Endothelial cell of umbilical vein (primary cell): Measurements from ENCODE around the gene PSTPIP1. TPM values are rescaled to one million over a fixed set of nuclear protein-coding genes. Genes with fewer than 3 reads are reported as not detected.

ENCODE experiments used
- BruUV-seq: library from RNA; stranded (reverse); fragments of 400-500 nt; replicated peaks from 2 replicates; lab custom pipeline; 2021; lab: Mats Ljungman, UMichigan
- CTCF ChIA-PET: fragments of 300-600, 350-600 bp; sonication (Branson Sonifier 250); formaldehyde crosslinking; loops from one replicate; lab custom pipeline; 2021; ENCODE audit warnings: antibody characterized with exemption, inconsistent platforms; lab: Charles Lee
- POLR2A ChIA-PET: fragments of 300-600, 350-600 bp; sonication (Branson Sonifier 250); formaldehyde crosslinking; loops from one replicate; lab custom pipeline; 2021; ENCODE audit warnings: antibody characterized with exemption, inconsistent platforms; lab: Charles Lee
- DNase-seq: peaks from one replicate; pipeline ENCODE4 v3.0.0-alpha.2; 2011; ENCODE audit warnings: low read depth, low spot score
- FAIRE-seq: peaks from 2 replicates; lab custom pipeline; 2011; peaks lifted over from hg19 to GRCh38; lab: Jason Lieb, UNC
- H2AFZ ChIP-seq: 2 replicates; pipeline ENCODE4 v1.6.0; 2012; ENCODE audit warnings: low read depth, low read length, control low read depth, inconsistent platforms
- H3K27ac ChIP-seq: 2 replicates; pipeline ENCODE4 v1.5.1; 2011; ENCODE audit warnings: low read depth, mild to moderate bottlenecking, control low read depth, low read length, moderate library complexity; ENCODE audit not compliant: insufficient read depth
- H3K27me3 ChIP-seq, 2 experiments: 2 replicates each; pipeline versions ENCODE4 v1.6.0 to v1.6.1; 2011; ENCODE audit warnings: low read length in 2 of 2, mixed read lengths in 1 of 2; ENCODE audit not compliant: control insufficient read depth in 2 of 2, insufficient read depth in 2 of 2
- H3K36me3 ChIP-seq, 2 experiments: 2 replicates in 1 of 2; 3 replicates in 1 of 2; pipeline ENCODE4 v1.5.1; 2011; ENCODE audit warnings: low read length in 2 of 2, mild to moderate bottlenecking in 1 of 2, moderate library complexity in 1 of 2; ENCODE audit not compliant: control insufficient read depth in 2 of 2, insufficient read depth in 2 of 2; ENCODE audit errors: extremely low read depth in 1 of 2
- H3K4me1 ChIP-seq: 3 replicates; pipeline ENCODE4 v1.5.1; 2011; ENCODE audit warnings: mild to moderate bottlenecking, low read length; ENCODE audit not compliant: control insufficient read depth, insufficient read depth; ENCODE audit errors: extremely low read depth
- H3K4me2 ChIP-seq: 2 replicates; pipeline ENCODE4 v1.6.1; 2011; ENCODE audit warnings: low read length, control low read depth, mixed read lengths; ENCODE audit not compliant: insufficient read depth
- H3K4me3 ChIP-seq, 3 experiments: fragments of 200-600 bp in 1 of 3; sonication (generic), shearing (Covaris generic) in 1 of 3; replicated peaks in 1 of 3; 2 replicates each; pipeline ENCODE4 v1.5.1; 2011 to 2016; ENCODE audit warnings: control low read depth in 3 of 3, low read length in 3 of 3, mild to moderate bottlenecking in 2 of 3, inconsistent platforms in 1 of 3, low read depth in 1 of 3, moderate library complexity in 1 of 3; ENCODE audit not compliant: insufficient read depth in 1 of 3
- H3K79me2 ChIP-seq: 2 replicates; pipeline ENCODE4 v1.6.0; 2012; ENCODE audit warnings: low read length, inconsistent platforms; ENCODE audit not compliant: control insufficient read depth, insufficient read depth
- H3K9ac ChIP-seq: replicated peaks from 2 replicates; pipeline ENCODE3; 2011; ENCODE audit warnings: low read length, control low read depth; ENCODE audit not compliant: insufficient read depth; ENCODE audit errors: extremely low read depth
- H3K9me1 ChIP-seq: replicated peaks from 3 replicates; pipeline ENCODE4 v1.6.0; 2011; ENCODE audit warnings: mild to moderate bottlenecking, low read length; ENCODE audit not compliant: control insufficient read depth, insufficient read depth; ENCODE audit errors: extremely low read depth
- H3K9me3 ChIP-seq: replicated peaks from 2 replicates; pipeline ENCODE4 v1.5.1; 2012; ENCODE audit warnings: low read length, inconsistent platforms; ENCODE audit not compliant: control insufficient read depth, insufficient read depth
- H4K20me1 ChIP-seq: replicated peaks from 2 replicates; pipeline ENCODE3; 2011; ENCODE audit warnings: mild to moderate bottlenecking, low read length; ENCODE audit not compliant: control insufficient read depth, insufficient read depth; ENCODE audit errors: extremely low read depth
- CTCF ChIP-seq, 2 donors: IDR thresholded peaks; 1 replicate in 1 of 2; 2 replicates in 1 of 2; pipeline ENCODE4 v1.5.1; 2011; ENCODE audit warnings: low read length in 2 of 2, mild to moderate bottlenecking in 2 of 2, moderate library complexity in 2 of 2, control low read depth in 1 of 2, inconsistent platforms in 1 of 2, low read depth in 1 of 2; ENCODE audit not compliant: insufficient read depth in 1 of 2; ENCODE audit errors: extremely low read depth in 1 of 2
- EZH2 ChIP-seq: IDR thresholded peaks from 2 replicates; pipeline ENCODE4 v1.6.1; 2012; ENCODE audit warnings: borderline replicate concordance, low read depth, mild to moderate bottlenecking, moderate library complexity, low read length, inconsistent platforms; ENCODE audit not compliant: severe bottlenecking
- FOS ChIP-seq: IDR thresholded peaks from 2 replicates; pipeline ENCODE4 v1.6.1; 2011; ENCODE audit warnings: mild to moderate bottlenecking, low read length, moderate library complexity, borderline replicate concordance; ENCODE audit not compliant: insufficient read depth
- GATA2 ChIP-seq: IDR thresholded peaks from 2 replicates; pipeline ENCODE4 v1.7.0; 2011; ENCODE audit warnings: low read depth, mild to moderate bottlenecking, moderate library complexity, mixed read lengths, low read length; ENCODE audit not compliant: insufficient read length, insufficient read depth
- JUN ChIP-seq: IDR thresholded peaks from 2 replicates; pipeline ENCODE4 v1.6.1; 2011; ENCODE audit warnings: borderline replicate concordance, low read depth; ENCODE audit not compliant: insufficient read length, insufficient read depth
- MAX ChIP-seq: IDR thresholded peaks from 2 replicates; pipeline ENCODE4 v1.6.1; 2011; ENCODE audit not compliant: insufficient read depth, insufficient read length
- MYC ChIP-seq: IDR thresholded peaks from one replicate; pipeline ENCODE4 v1.6.1; 2011; ENCODE audit warnings: mild to moderate bottlenecking, low read depth, low read length
- POLR2A ChIP-seq: IDR thresholded peaks from 2 replicates; pipeline ENCODE4 v1.6.1; 2012; ENCODE audit warnings: low read depth, mild to moderate bottlenecking, control low read depth, low read length
- POLR2AphosphoS5 ChIP-seq: IDR thresholded peaks from 2 replicates; pipeline ENCODE4 v1.6.1; 2012; ENCODE audit warnings: low read depth, mild to moderate bottlenecking, control low read depth, low read length, moderate library complexity; ENCODE audit not compliant: insufficient read depth
- dilution Hi-C: fragments of 300-500 bp; cut with MboI; formaldehyde crosslinking; loops from one replicate; pipeline ENCODE4 v1.15.0; 2019; ENCODE audit warnings: low sequenced_read_pairs; ENCODE audit not compliant: extremely low pct_ligation_motif_present
- intact Hi-C: fragments of 100-400 bp; cut with micrococcal nuclease; formaldehyde crosslinking; loops from one replicate; pipeline ENCODE4 v1.10.0; 2022
- polyA plus RNA-seq, 4 experiments: library from polyadenylated mRNA; depleted of rRNA in 3 of 4; stranded (reverse) in 3 of 4; unstranded in 1 of 4; fragments of >200 nt; gene quantifications; 2 replicates each; pipeline versions ENCODE4 v1.2.1 to v1.2.3, GENCODE V29; 2011 to 2012; ENCODE audit warnings: missing spikeins in 1 of 4
- total RNA-seq: library from RNA; stranded (reverse); gene quantifications from 2 replicates; pipeline ENCODE4 v1.2.3, GENCODE V29; 2021

The PSTPIP1 gene
- total and polyA plus RNA-seq, 2 donors (not counting 3 experiments of a cell fraction or from before 2014, with no cell fraction given): not detected

- Histone ChIP-seq H3K27me3 (peaks cover 0 to 2% of the 10 kb centered on the region in 2 experiments), H3K4me2 (no peak overlapping the region), H3K9ac (no peak overlapping the region), H3K9me1 (no peaks in the 10 kb centered on the region), H3K27ac (no peak overlapping the region), H4K20me1 (no peaks in the 10 kb centered on the region), H3K4me3 (no peak overlapping the region), H3K4me1 (peaks cover 10% of the 10 kb centered on the region), H3K9me3 (no peaks in the 10 kb centered on the region), H3K36me3 (no peaks in the 10 kb centered on the region), H3K79me2 (no peaks in the 10 kb centered on the region), H2AFZ (no peak overlapping the region)
- ChIA-PET CTCF (interaction anchor here (0.8 to 1.5 kb wide), 4 partner anchors 15 to 109 kb away, joined by 3 to 6 read pairs (median 3); no protein-coding TSS in a partner anchor), POLR2A (no interaction called here)
- TF ChIP-seq JUN (no peak), GATA2 (no peak), CTCF (IDR thresholded peaks at IDR 0.05; ENCODE audit: extremely low read depth in 1 of 2, insufficient read depth in 1 of 2, low read depth in 1 of 2, low read length in 2 of 2) (no peak), EZH2 (no peak), MAX (no peak), MYC (no peak), POLR2AphosphoS5 (no peak), FOS (no peak), POLR2A (no peak)
- no peak for DNase-seq
- dilution Hi-C loops: no loop called here
- no TSS peak for BruUV-seq
- FAIRE-seq: no peak
- intact Hi-C loops: no loop called here
These were observed 2.9 kb upstream of the PSTPIP1 start for GRCh38 chr15:76991741-76992645.
